Dedifferentiated amniotic fluid mesenchymal stem cell (primary cell): Measurements from ENCODE around the gene FAM216B.
"Not testable (repeated sequence)": the region's sequence is repeated elsewhere in the genome, so short reads cannot be mapped to it uniquely, and the experiment has no call there.

Source experiments
- DNase-seq: peaks from one replicate; pipeline ENCODE4 v3.0.0-alpha.2; 2016; ENCODE audit errors: extremely low spot score

Gene FAM216B

GRCh38 chr13:42780044-42780443 is 1.3 kb upstream of the FAM216B start:
- DNase-seq: no peak

- DNase-seq: no peak
These were observed 5.3 kb downstream of the FAM216B start for GRCh38 chr13:42786715-42787114.

GRCh38 chr13:42788601-42789000 is 7.2 kb downstream of the FAM216B start:
- no peak for DNase-seq

GRCh38 chr13:42792154-42792553 is 10.8 kb downstream of the FAM216B start:
- DNase-seq: no peak

- DNase-seq: no peak
These were observed 13.3 kb downstream of the FAM216B start for GRCh38 chr13:42794577-42795275.

- DNase-seq: no peak
These were observed 14.3 kb downstream of the FAM216B start for GRCh38 chr13:42795666-42796065.

GRCh38 chr13:42796747-42797356 is 15.5 kb downstream of the FAM216B start:
- DNase-seq: no peak

GRCh38 chr13:42798118-42798517 is 16.7 kb downstream of the FAM216B start:
- DNase-seq: no peak

- DNase-seq: no peak
These were observed 18.8 kb downstream of the FAM216B start for GRCh38 chr13:42800109-42800643.

GRCh38 chr13:42803563-42804204 is 22.3 kb downstream of the FAM216B start:
- peak; percentile 29 for DNase-seq

- no peak for DNase-seq
These were observed 23.0 kb downstream of the FAM216B start for GRCh38 chr13:42804244-42804874.

- DNase-seq: no peak
These were observed 25.9 kb downstream of the FAM216B start for GRCh38 chr13:42807241-42807640.

- no peak for DNase-seq
These were observed 26.5 kb downstream of the FAM216B start for GRCh38 chr13:42807866-42808265.

GRCh38 chr13:42808341-42808940 is 27.1 kb downstream of the FAM216B start:
- DNase-seq: no peak

GRCh38 chr13:42812316-42812715 is 30.9 kb downstream of the FAM216B start:
- no peak for DNase-seq

- DNase-seq: peak; percentile 86
These were observed 33.5 kb downstream of the FAM216B start for GRCh38 chr13:42814868-42815267.

- no peak for DNase-seq
These were observed 34.3 kb downstream of the FAM216B start for GRCh38 chr13:42815681-42816080.

- DNase-seq: no peak
These were observed 35.2 kb downstream of the FAM216B start for GRCh38 chr13:42816538-42816937.

GRCh38 chr13:42819687-42820086 is 38.3 kb downstream of the FAM216B start:
- DNase-seq: not testable (repeated sequence)

GRCh38 chr13:42820451-42820850 is 39.1 kb downstream of the FAM216B start:
- no peak for DNase-seq

GRCh38 chr13:42821437-42821836 is 40.1 kb downstream of the FAM216B start:
- DNase-seq: peak; percentile 58
